ENCODE results near the gene TUG1. TPM values are rescaled to one million over a fixed set of nuclear protein-coding genes. Genes with fewer than 3 reads are reported as not detected.

Gene TUG1
- total RNA-seq, 5 donors from 2014 or later (not counting 1 experiment from before 2014, with no cell fraction given) = 92.6 to 115 (median 94.8) TPM

GRCh38 chr22:30968015-30968923, 796 bp upstream of the TUG1 start, which contains the start of gene MORC2:
Gene MORC2 (minus strand): TSS chr22:30968774. CDS start chr22:30967889, 885 bp downstream.
- H3K9me3 ChIP-seq = peaks cover 30% of the 10 kb centered on the region

GRCh38 chr22:30969532-30970355, 679 bp downstream of the TUG1 start:
- DNase-seq = peak in 19 of 35 experiments; percentile 9 to 58 (median 22)
- H3K4me1 Mint-ChIP-seq = peaks cover 26 to 68% (median 59%) of the 10 kb centered on the region in 3 donors
- peaks cover 36% of the 10 kb centered on the region for H3K9me3 ChIP-seq
- peaks cover 59% of the 10 kb centered on the region for H3K36me3 Mint-ChIP-seq
- peak overlapping the region; percentile 68 to 70 for H3K27ac Mint-ChIP-seq
- peaks cover 7 to 47% (median 37%) of the 10 kb centered on the region in 3 donors for H3K9me3 Mint-ChIP-seq
- H3K27me3 Mint-ChIP-seq = no peaks in the 10 kb centered on the region
- peak overlapping the region; percentile 90 for H3K27ac ChIP-seq (ENCODE audit: low read length)
- peaks cover 6 to 22% of the 10 kb centered on the region in 2 experiments for H3K4me1 ChIP-seq (ENCODE audit: control insufficient read depth in 1 of 2, extremely low read depth in 1 of 2, insufficient read depth in 2 of 2, low read length in 2 of 2)
- H3K27me3 ChIP-seq (replicated peaks in 1 of 2; ENCODE audit: control insufficient read depth in 2 of 2, extremely low read depth in 1 of 2, insufficient read depth in 2 of 2, low read length in 1 of 2) = no peaks in the 10 kb centered on the region
- ATAC-seq (replicated peaks in 1 of 4) = peak; percentile 13 to 28 (median 18)
- H3K4me3 Mint-ChIP-seq = peak overlapping the region; percentile 90 to 91 (median 91)
- H3K4me3 ChIP-seq (ENCODE audit: control insufficient read depth in 1 of 2, extremely low read depth in 1 of 2, low read length in 1 of 2) = peak overlapping the region; percentile 74 to 77
- H3K36me3 ChIP-seq (ENCODE audit: control insufficient read depth in 2 of 2, extremely low read depth in 1 of 2, insufficient read depth in 1 of 2, low read length in 1 of 2) = peaks cover 3 to 25% of the 10 kb centered on the region in 2 donors
- ChIA-PET CTCF (interaction anchor here (0.6 to 1.9 kb wide), 8 partner anchors 30 to 335 kb away, joined by 3 to 6 read pairs (median 4); partner anchors contain the start of genes PIK3IP1 (in 1 of the 2) and SMTN (in 1 of the 2)), POLR2A (interaction anchor here (0.6 to 1.0 kb wide), 4 partner anchors 14 to 380 kb away, joined by 3 to 5 read pairs (median 4); no protein-coding TSS in a partner anchor)
- WGBS (ENCODE audit: insufficient coverage) = under 1% methylated on average over 37 of the region's 49 CpGs

More at GRCh38 chr22:30968015-30968923, 796 bp upstream of the TUG1 start, which contains the start of gene MORC2:
- WGBS (ENCODE audit: insufficient coverage) = 22% methylated on average over 51 of the region's 53 CpGs
- CTCF ChIA-PET = interaction anchor here (0.6 to 1.9 kb wide), 11 partner anchors 18 to 334 kb away, joined by 3 to 6 read pairs (median 4); partner anchors contain the start of gene PIK3IP1 (in 1 of the 2)
- Mint-ChIP-seq H3K9me3 (peaks cover 7 to 39% (median 27%) of the 10 kb centered on the region in 3 donors), H3K4me1 (peaks cover 34 to 72% (median 61%) of the 10 kb centered on the region in 3 donors), H3K36me3 (peaks cover 50% of the 10 kb centered on the region), H3K4me3 (peak within 1 kb of the TSS; percentile 90 to 91 (median 91)), H3K27ac (peak within 1 kb of the TSS; percentile 92 to 94), H3K27me3 (no peaks in the 10 kb centered on the region)
- Histone ChIP-seq H3K36me3 (ENCODE audit: control insufficient read depth in 2 of 2, extremely low read depth in 1 of 2, insufficient read depth in 1 of 2, low read length in 1 of 2) (peaks cover 3 to 21% of the 10 kb centered on the region in 2 donors), H3K27me3 (replicated peaks in 1 of 2; ENCODE audit: control insufficient read depth in 2 of 2, extremely low read depth in 1 of 2, insufficient read depth in 2 of 2, low read length in 1 of 2) (no peaks in the 10 kb centered on the region), H3K4me1 (ENCODE audit: control insufficient read depth in 1 of 2, extremely low read depth in 1 of 2, insufficient read depth in 2 of 2, low read length in 2 of 2) (peaks cover 6 to 22% of the 10 kb centered on the region in 2 experiments), H3K27ac (ENCODE audit: low read length) (peak within 1 kb of the TSS; percentile 90), H3K4me3 (ENCODE audit: control insufficient read depth in 1 of 2, extremely low read depth in 1 of 2, low read length in 1 of 2) (peak within 1 kb of the TSS; percentile 74 to 77)
- DNase-seq (peak in 2 of 35 experiments; percentile 2 to 3), ATAC-seq (replicated peaks in 1 of 4) (peak in 1 of 4 experiments; percentile 44)
- POLR2A ChIA-PET = interaction anchor here (0.6 to 1.0 kb wide), 7 partner anchors 13 to 377 kb away, joined by 3 to 5 read pairs (median 3); partner anchors contain the start of gene PES1 (in 1 of the 2)

- Mint-ChIP-seq H3K27me3 (no peaks in the 10 kb centered on the region), H3K36me3 (peaks cover 60% of the 10 kb centered on the region), H3K9me3 (peaks cover 7 to 45% (median 39%) of the 10 kb centered on the region in 3 donors), H3K4me3 (peak overlapping the region; percentile 90 to 91 (median 91)), H3K27ac (peak overlapping the region; percentile 55 to 68), H3K4me1 (peaks cover 26 to 62% (median 54%) of the 10 kb centered on the region in 3 donors)
- ATAC-seq (replicated peaks in 1 of 4) = no peak
- Histone ChIP-seq H3K27ac (ENCODE audit: low read length) (peak overlapping the region; percentile 90), H3K9me3 (peaks cover 38% of the 10 kb centered on the region), H3K4me3 (ENCODE audit: control insufficient read depth in 1 of 2, extremely low read depth in 1 of 2, low read length in 1 of 2) (peak overlapping the region; percentile 74 to 77), H3K27me3 (replicated peaks in 1 of 2; ENCODE audit: control insufficient read depth in 2 of 2, extremely low read depth in 1 of 2, insufficient read depth in 2 of 2, low read length in 1 of 2) (no peaks in the 10 kb centered on the region), H3K36me3 (ENCODE audit: control insufficient read depth in 2 of 2, extremely low read depth in 1 of 2, insufficient read depth in 1 of 2, low read length in 1 of 2) (peaks cover 3 to 25% of the 10 kb centered on the region in 2 donors), H3K4me1 (ENCODE audit: control insufficient read depth in 1 of 2, extremely low read depth in 1 of 2, insufficient read depth in 2 of 2, low read length in 2 of 2) (peaks cover 6 to 22% of the 10 kb centered on the region in 2 experiments)
- WGBS (ENCODE audit: insufficient coverage) = no CpG with 5 or more reads among the region's 3 CpGs
- no peak for DNase-seq
- ChIA-PET POLR2A (no interaction called here), CTCF (interaction anchor here in 1 of 2 donors (0.5 kb wide), 1 partner anchor 207 kb away, joined by 3 read pairs; no protein-coding TSS in a partner anchor)
These were observed 1.3 kb downstream of the TUG1 start for GRCh38 chr22:30970356-30970746.

DNA sequence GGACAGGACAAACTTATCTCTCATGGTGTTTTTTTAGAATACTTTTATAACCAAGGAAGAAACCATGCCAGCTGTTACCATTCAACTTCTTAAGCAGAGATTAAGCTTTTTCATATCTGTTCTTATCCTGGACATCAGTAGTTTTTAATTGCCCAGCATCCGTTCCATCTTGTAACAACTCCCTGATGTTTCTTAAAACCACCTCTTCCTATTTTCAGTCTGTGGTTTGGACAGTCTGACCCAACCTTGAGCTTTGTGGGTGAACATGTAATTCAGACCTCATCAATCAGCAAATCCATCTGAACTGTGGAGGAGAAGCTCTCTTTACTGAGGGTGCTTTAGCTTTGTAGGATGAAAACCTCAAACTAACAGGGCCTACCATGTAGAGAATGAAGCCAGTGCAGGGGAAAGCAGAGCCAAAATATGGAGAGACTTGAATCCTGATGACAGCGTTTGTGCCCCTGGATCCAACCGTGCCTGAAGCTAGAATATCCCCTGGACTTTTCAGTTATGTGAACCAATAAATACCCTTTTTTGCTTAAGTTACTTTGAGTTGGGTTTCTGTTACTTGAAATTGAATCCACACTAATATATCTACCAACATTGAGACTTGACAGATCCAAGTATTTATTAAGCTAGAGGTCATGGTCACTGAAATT, 9.4 kb downstream of the TUG1 start:
- ChIA-PET CTCF (no interaction called here), POLR2A (no interaction called here)
- Mint-ChIP-seq H3K4me1 (peaks cover 0 to 8% (median 3%) of the 10 kb centered on the region in 3 donors), H3K4me3 (no peak overlapping the region), H3K27me3 (no peaks in the 10 kb centered on the region), H3K27ac (no peak overlapping the region), H3K9me3 (peaks cover 12 to 78% (median 71%) of the 10 kb centered on the region in 3 donors), H3K36me3 (peaks cover 39% of the 10 kb centered on the region)
- no peak for ATAC-seq (replicated peaks in 1 of 4)
- no peak for DNase-seq
- Histone ChIP-seq H3K4me1 (ENCODE audit: control insufficient read depth in 1 of 2, extremely low read depth in 1 of 2, insufficient read depth in 2 of 2, low read length in 2 of 2) (no peaks in the 10 kb centered on the region), H3K4me3 (ENCODE audit: control insufficient read depth in 1 of 2, extremely low read depth in 1 of 2, low read length in 1 of 2) (no peak overlapping the region), H3K36me3 (ENCODE audit: control insufficient read depth in 2 of 2, extremely low read depth in 1 of 2, insufficient read depth in 1 of 2, low read length in 1 of 2) (peaks cover 0 to 3% of the 10 kb centered on the region in 2 donors), H3K27me3 (replicated peaks in 1 of 2; ENCODE audit: control insufficient read depth in 2 of 2, extremely low read depth in 1 of 2, insufficient read depth in 2 of 2, low read length in 1 of 2) (no peaks in the 10 kb centered on the region), H3K9me3 (peaks cover 45% of the 10 kb centered on the region), H3K27ac (ENCODE audit: low read length) (no peak overlapping the region)
- WGBS (ENCODE audit: insufficient coverage) = no CpG with 5 or more reads among the region's 3 CpGs

- no peak overlapping the region for H3K27ac Mint-ChIP-seq
- CTCF ChIA-PET = no interaction called here
- no peak overlapping the region for H3K4me3 Mint-ChIP-seq
- H3K27me3 ChIP-seq (replicated peaks in 1 of 2; ENCODE audit: control insufficient read depth in 2 of 2, extremely low read depth in 1 of 2, insufficient read depth in 2 of 2, low read length in 1 of 2) = no peaks in the 10 kb centered on the region
- ATAC-seq (replicated peaks in 1 of 4) (no peak), DNase-seq (no peak)
- H3K27me3 Mint-ChIP-seq = no peaks in the 10 kb centered on the region
- peaks cover 16 to 81% (median 72%) of the 10 kb centered on the region in 3 donors for H3K9me3 Mint-ChIP-seq
- H3K36me3 ChIP-seq (ENCODE audit: control insufficient read depth in 2 of 2, extremely low read depth in 1 of 2, insufficient read depth in 1 of 2, low read length in 1 of 2) = no peaks in the 10 kb centered on the region
- no peak overlapping the region for H3K4me3 ChIP-seq (ENCODE audit: control insufficient read depth in 1 of 2, extremely low read depth in 1 of 2, low read length in 1 of 2)
- no peaks in the 10 kb centered on the region for H3K4me1 ChIP-seq (ENCODE audit: control insufficient read depth in 1 of 2, extremely low read depth in 1 of 2, insufficient read depth in 2 of 2, low read length in 2 of 2)
- H3K27ac ChIP-seq (ENCODE audit: low read length) = no peak overlapping the region
- peaks cover 24% of the 10 kb centered on the region for H3K36me3 Mint-ChIP-seq
- POLR2A ChIA-PET = no interaction called here
- peaks cover 47% of the 10 kb centered on the region for H3K9me3 ChIP-seq
- peaks cover 0 to 5% (median 3%) of the 10 kb centered on the region in 3 donors for H3K4me1 Mint-ChIP-seq
- WGBS (ENCODE audit: insufficient coverage) = no CpG with 5 or more reads among the region's 3 CpGs
These were observed 10.9 kb downstream of the TUG1 start for GRCh38 chr22:30979932-30980331.

Data from T-cell (primary cell).